HL-60 (cell line): ENCODE measurements around the gene KRTAP2-2.
"Not testable (repeated sequence)": the region's sequence is repeated elsewhere in the genome, so short reads cannot be mapped to it uniquely, and the experiment has no call there.

Experiments
- CTCF ChIP-seq: IDR thresholded peaks from one replicate; pipeline ENCODE4 v1.5.1; 2011; ENCODE audit warnings: low read length, control low read depth, inconsistent platforms; ENCODE audit not compliant: insufficient read depth
- GABPA ChIP-seq: IDR thresholded peaks from 2 replicates; pipeline ENCODE4 v1.6.1; 2012; ENCODE audit warnings: low read depth
- REST ChIP-seq: IDR thresholded peaks from 2 replicates; pipeline ENCODE4 v1.6.1; 2012; ENCODE audit warnings: low read depth; ENCODE audit not compliant: insufficient replicate concordance
- SPI1 ChIP-seq: IDR thresholded peaks from 2 replicates; pipeline ENCODE4 v1.6.1; 2012; ENCODE audit warnings: low read depth, mild to moderate bottlenecking, borderline replicate concordance

- not testable (repeated sequence) for TF ChIP-seq CTCF, REST, GABPA
- TF ChIP-seq SPI1, result peak; percentile 3; the same call in 1 of the 2 replicates
These were observed 33.8 kb upstream of the KRTAP2-2 start for GRCh38 chr17:41088760-41089352.
